ENCODE results near the gene PTDSS2.
"Not testable (repeated sequence)": the region's sequence is repeated elsewhere in the genome, so short reads cannot be mapped to it uniquely, and the experiment has no call there.

The PTDSS2 gene

GRCh38 chr11:449889-450808 lies at the start of gene PTDSS2:
TSS of gene PTDSS2 (plus strand) at chr11:450279. CDS start at chr11:450456, 177 bp downstream.
- peak; percentile 98 for DNase-seq (ENCODE audit: low spot score)
- in situ Hi-C loops (cut with MboI; ENCODE audit: low pct_unique_long_range_greater_than_20kb, low sequenced_read_pairs, unreplicated experiment): no loop called here
- TF ChIP-seq, protein P1, sequence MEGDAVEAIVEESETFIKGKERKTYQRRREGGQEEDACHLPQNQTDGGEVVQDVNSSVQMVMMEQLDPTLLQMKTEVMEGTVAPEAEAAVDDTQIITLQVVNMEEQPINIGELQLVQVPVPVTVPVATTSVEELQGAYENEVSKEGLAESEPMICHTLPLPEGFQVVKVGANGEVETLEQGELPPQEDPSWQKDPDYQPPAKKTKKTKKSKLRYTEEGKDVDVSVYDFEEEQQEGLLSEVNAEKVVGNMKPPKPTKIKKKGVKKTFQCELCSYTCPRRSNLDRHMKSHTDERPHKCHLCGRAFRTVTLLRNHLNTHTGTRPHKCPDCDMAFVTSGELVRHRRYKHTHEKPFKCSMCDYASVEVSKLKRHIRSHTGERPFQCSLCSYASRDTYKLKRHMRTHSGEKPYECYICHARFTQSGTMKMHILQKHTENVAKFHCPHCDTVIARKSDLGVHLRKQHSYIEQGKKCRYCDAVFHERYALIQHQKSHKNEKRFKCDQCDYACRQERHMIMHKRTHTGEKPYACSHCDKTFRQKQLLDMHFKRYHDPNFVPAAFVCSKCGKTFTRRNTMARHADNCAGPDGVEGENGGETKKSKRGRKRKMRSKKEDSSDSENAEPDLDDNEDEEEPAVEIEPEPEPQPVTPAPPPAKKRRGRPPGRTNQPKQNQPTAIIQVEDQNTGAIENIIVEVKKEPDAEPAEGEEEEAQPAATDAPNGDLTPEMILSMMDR (IDR thresholded peaks at IDR 0.05; ENCODE audit: extremely low read depth, insufficient read depth, missing control alignments): no peak

DNA sequence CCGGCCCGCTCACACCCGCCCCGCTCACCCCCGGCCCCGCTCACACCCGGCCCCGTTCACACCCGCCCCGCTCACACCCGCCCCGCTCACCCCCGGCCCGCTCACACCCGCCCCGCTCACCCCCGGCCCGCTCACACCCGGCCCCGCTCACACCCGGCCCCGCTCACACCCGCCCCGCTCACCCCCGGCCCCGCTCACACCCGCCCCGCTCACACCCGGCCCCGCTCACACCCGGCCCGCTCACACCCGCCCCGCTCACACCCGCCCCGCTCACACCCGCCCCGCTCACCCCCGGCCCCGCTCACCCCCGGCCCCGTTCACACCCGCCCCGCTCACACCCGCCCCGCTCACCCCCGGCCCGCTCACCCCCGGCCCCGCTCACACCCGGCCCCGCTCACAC lies 48.9 kb upstream of the PTDSS2 start:
- DNase-seq (ENCODE audit: low spot score); in situ Hi-C loops (cut with MboI; ENCODE audit: low pct_unique_long_range_greater_than_20kb, low sequenced_read_pairs, unreplicated experiment): not testable (repeated sequence)

- in situ Hi-C loops (cut with MboI; ENCODE audit: low pct_unique_long_range_greater_than_20kb, low sequenced_read_pairs, unreplicated experiment): no loop called here
- TF ChIP-seq, protein P1 (IDR thresholded peaks at IDR 0.05; ENCODE audit: extremely low read depth, insufficient read depth, missing control alignments): no peak
- DNase-seq (ENCODE audit: low spot score): no peak
Observed at GRCh38 chr11:403021-403760, 46.9 kb upstream of the PTDSS2 start.

DNA sequence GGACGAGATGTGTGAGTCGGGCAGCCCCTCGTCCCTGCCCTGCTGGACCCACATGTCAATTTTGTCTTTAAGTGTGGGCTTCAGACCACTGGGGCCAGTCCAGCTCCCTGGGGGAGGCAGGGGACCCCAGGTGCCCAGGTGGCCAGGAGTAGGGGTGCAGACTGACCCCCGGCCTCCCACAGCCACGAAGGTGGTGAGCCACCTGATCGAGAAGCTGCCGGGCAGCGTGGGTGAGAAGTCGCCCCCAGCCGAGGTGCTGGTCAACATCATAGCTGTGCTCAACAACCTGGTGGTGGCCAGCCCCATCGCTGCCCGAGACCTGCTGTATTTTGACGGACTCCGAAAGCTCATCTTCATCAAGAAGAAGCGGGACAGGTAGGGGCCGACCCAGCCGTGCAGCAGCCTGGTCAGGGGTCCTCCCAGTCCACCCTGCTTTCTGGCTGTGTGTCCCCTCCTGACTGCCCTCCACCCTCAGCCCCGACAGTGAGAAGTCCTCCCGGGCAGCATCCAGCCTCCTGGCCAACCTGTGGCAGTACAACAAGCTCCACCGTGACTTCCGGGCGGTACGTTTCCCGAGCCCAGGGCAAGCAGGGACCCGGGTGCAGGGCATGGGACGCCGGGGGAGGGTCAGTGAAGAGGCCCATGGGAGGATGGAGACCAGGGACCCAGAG lies 46.2 kb upstream of the PTDSS2 start:
- DNase-seq (ENCODE audit: low spot score): no peak
- TF ChIP-seq, protein P1 (IDR thresholded peaks at IDR 0.05; ENCODE audit: extremely low read depth, insufficient read depth, missing control alignments): no peak
- in situ Hi-C loops (cut with MboI; ENCODE audit: low pct_unique_long_range_greater_than_20kb, low sequenced_read_pairs, unreplicated experiment): no loop called here

DNA sequence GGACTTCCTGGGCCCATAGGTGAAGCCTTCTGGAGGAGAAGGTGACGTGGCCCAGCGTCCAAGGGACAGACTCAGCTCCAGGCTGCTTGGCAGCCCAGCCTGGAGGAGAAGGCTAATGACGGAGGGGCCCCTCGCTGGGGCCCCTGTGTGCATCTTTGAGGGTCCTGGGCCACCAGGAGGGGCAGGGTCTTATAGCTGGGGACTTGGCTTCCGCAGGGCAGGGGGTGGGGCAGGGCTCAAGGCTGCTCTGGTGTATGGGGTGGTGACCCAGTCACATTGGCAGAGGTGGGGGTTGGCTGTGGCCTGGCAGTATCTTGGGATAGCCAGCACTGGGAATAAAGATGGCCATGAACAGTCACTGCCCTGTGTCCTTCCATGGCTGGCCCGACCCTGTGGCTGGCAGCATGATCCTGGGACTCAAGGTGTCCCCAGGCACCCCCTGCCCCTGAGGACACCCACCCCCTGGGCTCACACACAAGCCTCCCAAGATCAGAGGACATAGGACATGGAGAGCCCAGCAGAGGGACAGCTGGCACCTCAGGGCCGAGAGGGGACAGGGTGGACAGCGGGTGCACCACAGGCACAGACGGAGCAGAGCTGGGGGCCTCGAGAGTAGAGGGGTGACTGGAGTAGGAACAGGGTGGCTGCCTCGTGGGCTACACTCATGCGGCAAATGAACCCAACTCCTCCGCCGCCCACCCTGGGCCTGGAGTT lies 45.4 kb upstream of the PTDSS2 start:
- in situ Hi-C loops (cut with MboI; ENCODE audit: low pct_unique_long_range_greater_than_20kb, low sequenced_read_pairs, unreplicated experiment): no loop called here
- TF ChIP-seq, protein P1 (IDR thresholded peaks at IDR 0.05; ENCODE audit: extremely low read depth, insufficient read depth, missing control alignments): no peak
- no peak for DNase-seq (ENCODE audit: low spot score)

DNA sequence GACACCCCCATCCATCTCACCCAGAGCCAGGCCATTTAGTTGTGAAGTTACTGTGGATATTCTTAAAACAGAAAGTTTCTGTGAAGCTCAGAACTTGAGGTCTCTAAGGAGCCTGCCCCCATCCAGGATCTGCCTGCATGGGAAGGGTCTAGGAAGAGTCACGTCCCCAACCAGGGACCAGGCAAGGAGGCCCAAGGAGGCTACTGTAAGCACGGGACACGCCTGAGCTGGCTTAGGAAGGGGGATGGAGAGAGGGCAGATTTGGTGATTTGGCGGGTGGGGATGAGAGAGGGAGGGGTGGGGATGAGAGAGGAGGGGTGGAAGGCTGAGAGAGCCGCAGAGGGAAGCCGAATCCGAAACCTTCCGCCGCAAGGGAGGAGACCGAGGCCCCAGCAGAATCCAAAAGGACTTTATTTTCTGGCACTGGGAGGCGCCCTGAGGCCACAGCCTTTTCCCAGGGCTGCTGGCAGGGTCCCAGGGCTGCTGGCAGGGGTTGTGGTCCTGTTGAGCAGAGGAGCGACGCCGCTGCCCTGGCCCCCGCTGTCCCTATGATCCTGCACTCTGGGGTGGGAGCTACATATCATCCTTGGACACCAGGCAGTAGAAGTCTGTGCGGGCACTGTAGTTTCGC lies 44.6 kb upstream of the PTDSS2 start:
- DNase-seq (ENCODE audit: low spot score): no peak
- in situ Hi-C loops (cut with MboI; ENCODE audit: low pct_unique_long_range_greater_than_20kb, low sequenced_read_pairs, unreplicated experiment): no loop called here
- TF ChIP-seq, protein P1 (IDR thresholded peaks at IDR 0.05; ENCODE audit: extremely low read depth, insufficient read depth, missing control alignments): no peak

Data from GM13977 (cell line).